ENCODE data around the gene PRSS48. TPM values are rescaled to one million over a fixed set of nuclear protein-coding genes. Genes with fewer than 3 reads are reported as not detected.

The PRSS48 gene
- total and polyA plus RNA-seq, 10 donors = not detected

DNA sequence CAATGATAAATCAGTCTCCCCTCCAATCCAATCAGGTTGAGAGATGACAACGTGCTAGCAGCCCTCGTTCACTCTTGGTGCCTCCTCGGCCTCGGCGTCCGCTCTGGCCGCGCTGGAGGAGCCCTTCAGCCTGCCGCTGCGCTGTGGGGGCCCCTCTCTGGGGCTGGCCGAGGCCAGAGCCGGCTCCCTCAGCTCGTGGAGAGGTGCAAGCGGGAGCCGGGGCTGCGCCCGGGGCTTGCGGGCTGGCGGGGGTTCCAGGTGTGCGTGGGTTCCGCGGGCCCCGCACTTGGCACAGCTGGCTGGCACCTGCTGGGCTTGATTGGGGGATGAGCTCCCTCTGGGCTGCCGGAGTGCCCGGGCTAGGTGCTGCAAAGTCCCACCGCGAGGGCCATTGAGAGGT lies 40.9 kb upstream of the PRSS48 start:
- H3K27me3 ChIP-seq (replicated peaks in 1 of 7) = no peaks in the 10 kb centered on the region
- H3K4me1 ChIP-seq = no peaks in the 10 kb centered on the region
- DNase-seq = no peak
- H3K9me3 ChIP-seq = peaks cover 0 to 6% (median 0%) of the 10 kb centered on the region in 8 donors
- WGBS, 5 donors = 95 to 98% (median 97%) methylated on average over 25 to 27 of the region's 27 CpGs
- no peak for TF ChIP-seq POLR2A (IDR thresholded peaks at IDR 0.05)
- no peaks in the 10 kb centered on the region for H3K36me3 ChIP-seq
- no peak overlapping the region for H3K4me3 ChIP-seq
- H3K27ac ChIP-seq = no peak overlapping the region
- intact Hi-C loops (cut with DNase I; ENCODE audit: low total_unique reads) = no loop called here

DNA sequence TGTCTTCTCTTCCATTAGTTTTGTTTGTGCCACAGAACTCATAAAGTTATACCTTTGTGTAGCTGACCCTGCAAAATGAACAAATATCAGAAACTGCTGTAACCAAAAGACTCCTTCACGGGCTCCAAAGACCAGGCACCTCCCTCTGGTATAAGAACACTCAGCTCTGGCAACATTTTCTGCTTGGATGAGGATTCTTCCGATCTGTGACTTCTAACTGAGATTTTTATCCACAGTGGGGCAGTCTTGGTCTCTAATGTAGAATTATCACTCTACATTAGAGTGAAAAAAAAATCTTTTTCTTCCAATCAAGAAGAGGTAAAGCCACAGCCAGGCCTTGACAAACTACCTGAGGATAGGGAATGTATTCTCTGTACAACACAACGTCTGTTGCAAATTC lies 38.5 kb upstream of the PRSS48 start:
- Histone ChIP-seq H3K36me3 (no peaks in the 10 kb centered on the region), H3K4me3 (no peak overlapping the region), H3K9me3 (peaks cover 0 to 6% (median 0%) of the 10 kb centered on the region in 8 donors), H3K27ac (no peak overlapping the region), H3K27me3 (replicated peaks in 1 of 7) (no peaks in the 10 kb centered on the region), H3K4me1 (no peaks in the 10 kb centered on the region)
- WGBS, 5 donors = 45 to 69% (median 52%) methylated on average over 3 of the region's 3 CpGs
- TF ChIP-seq POLR2A (IDR thresholded peaks at IDR 0.05) (no peak), POLR2AphosphoS5 (IDR thresholded peaks at IDR 0.05) (no peak)
- DNase-seq = no peak
- intact Hi-C loops (cut with DNase I; ENCODE audit: low total_unique reads) = no loop called here

DNA sequence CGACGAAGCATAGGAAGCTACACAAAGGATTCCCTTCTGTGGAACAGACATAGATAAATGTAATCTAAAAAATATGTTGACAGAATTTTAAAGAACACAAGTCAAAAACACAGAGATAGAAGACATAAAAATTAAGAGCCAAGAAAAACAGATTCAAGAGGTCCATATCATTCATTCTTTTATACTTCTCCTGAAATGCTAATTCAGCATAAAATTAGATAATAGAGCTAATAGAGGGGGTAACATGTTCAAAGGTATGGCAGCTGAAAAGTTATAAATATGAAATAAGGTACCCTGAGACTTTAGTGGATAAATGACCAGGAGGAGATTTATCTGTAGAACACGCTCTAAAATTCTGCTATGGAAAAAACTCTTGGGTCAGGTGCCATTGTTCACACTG lies 37.4 kb upstream of the PRSS48 start:
- Histone ChIP-seq H3K27me3 (replicated peaks in 1 of 7) (no peaks in the 10 kb centered on the region), H3K36me3 (no peaks in the 10 kb centered on the region), H3K4me1 (no peaks in the 10 kb centered on the region), H3K4me3 (no peak overlapping the region), H3K27ac (no peak overlapping the region), H3K9me3 (peaks cover 0 to 6% (median 0%) of the 10 kb centered on the region in 8 donors)
- no peak for DNase-seq
- WGBS, 5 donors = 90 to 96% (median 92%) methylated on average over 3 of the region's 3 CpGs
- TF ChIP-seq POLR2AphosphoS5 (IDR thresholded peaks at IDR 0.05) = no peak
- TF ChIP-seq CTCF (IDR thresholded peaks at IDR 0.05 in 8 of 11, conservative IDR thresholded peaks at IDR 0.05 in 3 of 11) = no peak
- TF ChIP-seq POLR2A (IDR thresholded peaks at IDR 0.05) = no peak
- intact Hi-C loops (cut with DNase I; ENCODE audit: low total_unique reads) = no loop called here

DNA sequence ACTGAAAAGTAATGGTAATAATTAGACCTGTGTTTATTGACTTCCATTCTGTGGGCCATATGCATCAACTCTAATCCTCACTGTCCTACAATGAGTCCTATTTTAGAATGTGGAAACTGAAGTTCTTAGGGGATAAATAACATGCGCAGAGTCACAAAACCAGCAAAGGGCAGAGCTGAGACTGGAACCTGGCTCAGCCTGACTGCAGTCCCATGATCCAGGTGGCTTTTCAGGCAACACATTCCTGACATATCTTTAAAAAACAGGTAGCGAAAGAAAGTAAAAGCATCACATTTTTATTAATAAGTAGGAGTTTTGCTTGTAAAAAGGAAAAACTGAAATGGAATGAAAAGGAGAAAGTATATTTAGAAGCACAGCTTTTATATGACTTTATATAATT lies 34.7 kb upstream of the PRSS48 start:
- Histone ChIP-seq H3K9me3 (no peaks in the 10 kb centered on the region), H3K4me3 (no peak overlapping the region), H3K4me1 (no peaks in the 10 kb centered on the region), H3K36me3 (no peaks in the 10 kb centered on the region), H3K27ac (no peak overlapping the region), H3K27me3 (replicated peaks in 1 of 7) (no peaks in the 10 kb centered on the region)
- intact Hi-C loops (cut with DNase I; ENCODE audit: low total_unique reads) = no loop called here
- no peak for TF ChIP-seq CTCF (IDR thresholded peaks at IDR 0.05 in 8 of 11, conservative IDR thresholded peaks at IDR 0.05 in 3 of 11)
- TF ChIP-seq POLR2A (IDR thresholded peaks at IDR 0.05) = no peak
- TF ChIP-seq POLR2AphosphoS5 (IDR thresholded peaks at IDR 0.05) = no peak
- DNase-seq = no peak
- 93 to 99% (median 95%) methylated on average over 2 of the region's 2 CpGs for WGBS, 5 donors

GRCh38 chr4:151246742-151247141 lies 30.2 kb upstream of the PRSS48 start:
- Histone ChIP-seq H3K4me1 (peaks cover 0 to 2% (median 0%) of the 10 kb centered on the region in 6 donors), H3K36me3 (no peaks in the 10 kb centered on the region), H3K9me3 (no peaks in the 10 kb centered on the region), H3K27ac (no peak overlapping the region), H3K4me3 (no peak overlapping the region), H3K27me3 (replicated peaks in 1 of 7) (no peaks in the 10 kb centered on the region)
- no peak for DNase-seq
- TF ChIP-seq POLR2A (IDR thresholded peaks at IDR 0.05) (no peak), POLR2AphosphoS5 (IDR thresholded peaks at IDR 0.05) (no peak), CTCF (IDR thresholded peaks at IDR 0.05 in 8 of 11, conservative IDR thresholded peaks at IDR 0.05 in 3 of 11) (no peak)
- intact Hi-C loops (cut with DNase I; ENCODE audit: low total_unique reads) = no loop called here
- WGBS, 5 donors = 76 to 90% (median 85%) methylated on average over 2 of the region's 2 CpGs

Data from spleen (tissue), 11 donors.